NCI-H2196 (cell line): ENCODE measurements around the gene ZNF205.
"Not testable (repeated sequence)": the region's sequence is repeated elsewhere in the genome, so short reads cannot be mapped to it uniquely, and the experiment has no call there.

Source experiments
- DNase-seq: peaks from one replicate; lab custom pipeline; 2025; ENCODE audit not compliant: unreplicated experiment; lab: John Stamatoyannopoulos, UW

The ZNF205 gene

DNA sequence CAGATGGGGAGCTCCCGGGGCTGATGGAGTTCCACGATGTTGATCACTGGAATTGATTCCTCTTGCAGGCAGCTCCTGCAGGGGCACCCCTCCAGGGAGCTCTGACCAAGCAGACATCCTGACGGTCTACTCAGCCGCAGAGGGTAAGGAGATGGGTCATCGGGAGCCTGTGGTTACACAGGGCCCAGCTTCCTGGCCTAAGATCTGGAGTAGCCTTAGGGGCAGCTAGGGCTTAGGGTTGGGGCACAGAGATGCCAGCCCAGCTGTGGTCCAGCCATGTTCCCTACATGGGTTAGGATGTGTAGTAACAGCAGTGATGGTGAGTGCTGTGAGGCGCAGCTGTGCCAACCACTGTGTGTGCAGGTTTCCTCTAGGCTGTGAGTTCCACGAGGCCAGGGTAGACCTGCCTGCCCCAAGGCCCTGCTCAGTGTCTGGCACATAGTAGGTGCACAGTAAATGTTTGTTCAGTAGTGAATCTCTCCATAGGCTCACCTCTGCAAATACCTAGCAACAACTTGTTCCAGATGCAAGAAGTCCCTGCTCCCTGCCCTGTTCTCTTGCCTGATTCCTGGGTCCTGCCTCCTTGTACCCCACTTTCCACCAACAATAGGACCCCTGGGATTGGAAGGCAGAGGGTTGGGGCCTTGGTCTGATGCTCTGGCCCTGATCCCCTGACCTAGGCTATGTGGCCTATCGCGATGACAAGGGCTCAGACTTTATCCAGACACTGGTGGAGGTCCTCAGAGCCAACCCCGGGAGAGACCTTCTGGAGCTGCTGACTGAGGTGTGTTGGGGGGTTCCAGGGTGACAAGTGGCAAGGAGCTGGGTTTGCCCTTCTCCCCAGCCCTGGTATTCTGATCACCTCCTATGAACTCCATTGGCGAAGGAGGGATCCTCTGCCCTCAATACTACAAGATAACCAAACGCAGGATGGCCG is 36.1 kb downstream of the ZNF205 start:
- DNase-seq = no peak

DNA sequence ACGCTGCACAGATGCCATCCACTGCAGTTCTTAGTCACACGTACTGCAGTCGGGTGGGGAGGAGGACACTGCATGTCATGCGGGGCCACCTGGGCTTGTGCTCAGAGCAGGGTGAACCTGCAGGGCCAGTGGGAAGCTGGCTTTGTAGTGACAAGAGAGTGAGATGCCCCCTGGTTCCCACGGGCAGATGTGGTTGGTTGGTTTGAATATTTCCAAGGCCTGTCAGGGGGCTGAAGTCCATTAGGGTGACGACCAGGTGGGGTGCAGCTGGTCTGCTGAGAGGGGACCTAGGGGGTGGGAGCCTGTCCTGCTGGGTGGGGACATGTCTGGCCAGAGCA is 36.8 kb downstream of the ZNF205 start:
- no peak for DNase-seq

- DNase-seq = no peak
Observed at GRCh38 chr16:3149630-3150345, 37.4 kb downstream of the ZNF205 start.

- peak; percentile 97 for DNase-seq
Observed at GRCh38 chr16:3150346-3151218, 38.2 kb downstream of the ZNF205 start.

- no peak for DNase-seq
Observed at GRCh38 chr16:3152027-3152276, 39.6 kb downstream of the ZNF205 start.

GRCh38 chr16:3152277-3152990 is 40.0 kb downstream of the ZNF205 start:
- peak; percentile 89 for DNase-seq

DNA sequence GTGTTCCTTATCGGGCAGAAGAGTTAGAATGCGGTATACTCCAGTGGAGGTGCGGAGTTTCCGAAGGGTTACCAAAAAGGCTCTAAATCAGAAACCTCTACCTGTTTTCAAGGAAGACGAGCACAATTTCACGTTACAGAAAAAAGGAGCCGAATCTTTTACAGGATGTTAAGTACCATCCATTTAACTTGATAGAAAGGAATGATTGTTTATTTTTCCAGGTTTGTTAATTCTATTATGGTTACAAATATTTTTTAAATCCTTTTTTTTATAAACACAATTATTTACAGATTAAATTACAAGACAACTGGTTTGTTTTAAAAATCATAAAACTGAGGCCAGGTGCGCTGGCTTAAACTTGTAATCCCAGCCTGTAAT is 40.6 kb downstream of the ZNF205 start:
- no peak for DNase-seq

DNA sequence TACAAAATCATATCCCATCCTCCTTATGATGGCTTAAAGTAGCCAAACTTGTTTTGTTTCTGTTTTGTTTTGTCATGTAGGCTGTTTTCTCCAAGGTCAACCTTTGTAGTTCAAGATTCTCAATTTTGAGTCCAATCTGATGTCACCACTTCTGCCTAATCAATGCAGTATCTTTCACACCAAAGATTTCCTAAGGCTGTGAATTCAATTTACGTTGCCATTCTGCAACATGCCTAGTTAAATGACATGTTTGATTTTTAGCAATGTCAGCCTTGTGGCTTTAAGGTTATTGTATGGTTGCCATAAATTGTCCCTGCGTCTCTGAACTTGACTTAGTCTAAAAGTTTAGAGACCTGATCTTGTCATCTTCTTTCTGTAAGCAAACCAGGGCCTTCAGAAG is 42.8 kb downstream of the ZNF205 start:
- no peak for DNase-seq

DNA sequence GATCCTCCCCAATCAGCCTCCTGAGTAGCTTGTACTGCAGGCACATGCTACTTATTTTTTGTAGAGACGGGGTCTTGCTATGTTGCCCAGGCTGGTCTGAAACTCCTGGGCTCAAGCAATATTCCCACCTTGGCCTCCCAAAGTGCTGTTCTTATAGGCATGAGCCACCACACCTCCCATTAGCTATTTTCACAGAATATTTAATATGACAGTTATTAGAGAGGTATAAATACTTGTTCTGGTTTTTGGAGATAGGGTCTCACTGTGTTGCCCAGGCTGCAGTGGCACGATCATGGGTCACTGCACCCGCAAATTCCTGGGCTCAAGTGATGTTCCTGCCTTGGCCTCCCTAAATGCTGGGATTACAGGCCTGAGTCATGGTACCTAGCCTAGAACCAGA is 43.6 kb downstream of the ZNF205 start:
- no peak for DNase-seq

- DNase-seq = peak; percentile 58
Observed at GRCh38 chr16:3157229-3158025, 45.0 kb downstream of the ZNF205 start.

GRCh38 chr16:3158026-3158509 is 45.7 kb downstream of the ZNF205 start:
- no peak for DNase-seq

- peak; percentile 84 for DNase-seq
Observed at GRCh38 chr16:3158510-3159314, 46.3 kb downstream of the ZNF205 start.

DNA sequence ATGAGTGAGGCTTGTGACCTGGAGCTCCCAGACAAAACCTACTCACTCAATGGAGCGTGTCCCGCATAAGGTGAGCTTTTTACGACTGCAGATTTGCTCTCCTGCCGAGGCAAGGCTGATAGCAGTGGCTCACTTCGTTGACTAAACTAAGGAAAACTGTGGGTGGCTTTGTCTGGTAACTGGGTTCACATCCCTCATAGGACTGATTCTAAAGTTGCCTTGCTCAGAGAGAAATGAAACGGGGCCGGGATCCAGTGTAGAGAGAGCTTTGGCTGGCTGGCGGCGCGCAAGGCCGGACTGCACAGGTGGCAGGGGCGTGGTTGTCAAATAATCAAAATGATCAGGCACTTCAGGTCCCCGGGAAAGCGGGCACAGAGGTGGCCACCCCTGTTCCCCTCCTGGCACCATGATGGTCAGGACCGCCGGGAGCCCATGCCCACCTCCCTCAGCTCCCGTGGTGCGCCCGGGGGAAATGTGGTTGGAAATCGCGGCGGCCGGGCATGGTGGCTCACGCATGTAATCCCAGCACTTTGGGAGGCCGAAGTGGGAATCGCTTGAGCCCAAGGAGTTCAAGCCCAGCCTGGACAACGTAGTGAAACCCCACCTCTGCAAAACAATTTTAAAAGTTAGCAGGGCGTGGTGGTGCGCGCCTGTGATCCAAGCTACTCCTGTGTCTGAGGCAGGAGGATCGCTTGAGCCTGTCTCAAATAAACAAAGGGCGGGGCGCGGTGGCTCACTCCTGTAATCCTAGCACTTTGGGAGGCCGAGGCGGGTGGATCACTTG is 49.0 kb downstream of the ZNF205 start:
- DNase-seq = no peak

GRCh38 chr16:3164121-3164991 is 52.0 kb downstream of the ZNF205 start:
- no peak for DNase-seq

DNA sequence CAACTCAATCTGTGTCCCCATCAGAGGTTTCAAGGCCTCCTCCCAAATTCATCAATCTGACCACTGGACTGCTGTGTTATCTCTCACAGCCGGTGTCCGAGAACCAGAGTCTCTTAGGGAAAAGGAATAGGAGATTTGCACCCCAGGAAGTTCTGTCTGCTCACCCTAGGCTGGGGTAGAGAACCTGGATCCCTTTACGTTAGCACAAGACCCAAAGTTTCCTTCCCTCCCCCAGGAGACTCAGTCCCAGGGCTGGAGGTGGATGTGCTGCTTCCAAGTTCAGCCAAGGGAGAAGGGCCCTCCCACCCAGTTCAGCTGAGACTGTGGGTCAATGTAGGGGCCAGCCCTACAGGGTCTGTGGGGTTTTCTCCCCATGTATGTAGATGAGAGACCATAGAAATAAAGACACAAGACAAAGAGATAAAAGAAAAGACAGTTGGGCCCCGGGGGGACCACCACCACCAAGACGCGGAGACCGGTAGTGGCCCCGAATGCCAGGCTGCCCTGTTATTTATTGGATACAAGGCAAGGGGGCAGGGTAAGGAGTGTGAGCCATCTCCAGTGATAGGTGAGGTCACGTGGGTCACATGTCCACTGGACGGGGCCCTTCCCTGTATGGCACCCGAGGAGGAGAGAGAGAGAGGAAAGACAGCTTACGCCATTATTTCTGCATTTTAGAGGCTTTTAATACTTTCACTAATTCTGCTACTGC is 52.9 kb downstream of the ZNF205 start:
- DNase-seq = no peak

DNA sequence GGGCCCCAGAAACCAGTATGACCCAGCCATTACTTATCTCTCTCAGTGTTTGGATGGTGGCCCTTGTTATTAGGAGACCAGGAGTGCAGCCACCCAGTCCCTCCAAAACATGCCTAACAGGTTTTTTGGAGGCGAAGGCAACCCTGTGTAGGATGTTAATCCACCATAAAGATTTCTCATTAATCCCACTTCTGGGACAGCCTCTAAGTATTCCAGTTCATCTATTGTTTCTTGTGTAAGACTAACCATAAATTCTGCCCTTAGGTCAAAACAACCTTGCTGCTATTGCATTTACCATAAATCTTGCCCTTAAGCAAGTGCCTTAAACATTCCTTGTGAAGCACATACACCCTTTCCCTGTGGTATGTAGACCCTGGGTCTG is 54.1 kb downstream of the ZNF205 start:
- DNase-seq = no peak

GRCh38 chr16:3168729-3169128 is 56.3 kb downstream of the ZNF205 start:
- not testable (repeated sequence) for DNase-seq
